PC-3 (cell line): ENCODE results near the gene SNRNP200. TPM values are rescaled to one million over a fixed set of nuclear protein-coding genes. Genes with fewer than 3 reads are reported as not detected.

Experiments used
- ATAC-seq: fragments of 200-7000 bp; cut with Tn5 transposase; 2 replicates; pipeline ENCODE4 v1.9.1; 2020; ENCODE audit warnings: mild to moderate bottlenecking, moderate library complexity
- BruUV-seq: library from RNA; stranded (reverse); fragments of 400-500 nt; replicated peaks from 2 replicates; lab custom pipeline; 2021; lab: Mats Ljungman, UMichigan
- CTCF ChIA-PET: fragments of 300-600 bp; sonication (Branson Sonifier 250); formaldehyde crosslinking; loops from one replicate; lab custom pipeline; 2022; ENCODE audit warnings: antibody characterized with exemption; lab: Charles Lee
- POLR2A ChIA-PET: fragments of 300-600 bp; sonication (Branson Sonifier 250); formaldehyde crosslinking; loops from one replicate; lab custom pipeline; 2022; ENCODE audit warnings: antibody characterized with exemption; ENCODE audit not compliant: unreplicated experiment; lab: Charles Lee
- DNase-seq: peaks from one replicate; pipeline ENCODE4 v3.0.0-alpha.2; 2015
- H2AFZ ChIP-seq: fragments of 300-600 bp; sonication (generic); 2 replicates; pipeline ENCODE4 v1.6.0; 2016; ENCODE audit warnings: antibody characterized with exemption, low read length
- H3F3A ChIP-seq: fragments of 300-600 bp; sonication (generic); one replicate; pipeline ENCODE4 v1.6.0; 2017; ENCODE audit warnings: antibody characterized with exemption, low read length, control low read depth, mild to moderate bottlenecking; ENCODE audit not compliant: unreplicated experiment
- H3K27ac ChIP-seq: fragments of 300-600 bp; sonication (generic); 2 replicates; pipeline ENCODE4 v1.5.1; 2016; ENCODE audit warnings: mild to moderate bottlenecking, low read length
- H3K27me3 ChIP-seq: fragments of 300-600 bp; sonication (generic); 2 replicates; pipeline ENCODE4 v1.6.1; 2016; ENCODE audit warnings: low read length, mixed read lengths
- H3K36me3 ChIP-seq: fragments of 300-600 bp; sonication (generic); 2 replicates; pipeline ENCODE4 v1.6.1; 2016; ENCODE audit warnings: low read depth, mixed run types, low read length, mixed read lengths
- H3K4me1 ChIP-seq: fragments of 300-600 bp; sonication (generic); 2 replicates; pipeline ENCODE4 v1.5.1; 2016; ENCODE audit warnings: low read length; ENCODE audit not compliant: insufficient read depth
- H3K4me2 ChIP-seq: fragments of 300-600 bp; sonication (generic); 2 replicates; pipeline ENCODE4 v1.6.0; 2016; ENCODE audit warnings: low read length
- H3K4me3 ChIP-seq: fragments of 300-600 bp; sonication (generic); 2 replicates; pipeline ENCODE4 v1.5.1; 2016; ENCODE audit warnings: mild to moderate bottlenecking, low read length, mixed read lengths
- H3K79me2 ChIP-seq: fragments of 300-600 bp; sonication (generic); 2 replicates; pipeline ENCODE4 v1.6.1; 2017; ENCODE audit warnings: low read length, mixed read lengths
- H3K9ac ChIP-seq: fragments of 300-600 bp; sonication (generic); 2 replicates; pipeline ENCODE4 v1.6.0; 2016; ENCODE audit warnings: mild to moderate bottlenecking, low read length
- H3K9me2 ChIP-seq: fragments of 300-600 bp; sonication (generic); replicated peaks from 2 replicates; pipeline ENCODE4 v1.6.1; 2016; ENCODE audit warnings: mixed run types, low read length, mixed read lengths
- H3K9me3 ChIP-seq: fragments of 300-600 bp; sonication (generic); 2 replicates; pipeline ENCODE4 v1.6.1; 2016; ENCODE audit warnings: low read length, mixed read lengths
- H4K20me1 ChIP-seq: fragments of 300-600 bp; sonication (generic); 2 replicates; pipeline ENCODE4 v1.6.1; 2016; ENCODE audit warnings: low read length, mixed read lengths
- EZH2 ChIP-seq: fragments of 300-600 bp; sonication (generic); IDR thresholded peaks from one replicate; pipeline ENCODE4 v1.6.1; 2017; ENCODE audit warnings: antibody characterized with exemption, mild to moderate bottlenecking, low read length; ENCODE audit not compliant: unreplicated experiment
- EZH2phosphoT487 ChIP-seq: fragments of 300-600 bp; sonication (generic); IDR thresholded peaks from 2 replicates; pipeline ENCODE4 v1.6.1; 2018; ENCODE audit warnings: mild to moderate bottlenecking, antibody characterized with exemption, low read length, borderline replicate concordance
- intact Hi-C: fragments of 100-400 bp; cut with micrococcal nuclease; formaldehyde crosslinking; loops from 2 replicates; pipeline ENCODE4 v1.9.0; 2023
- total RNA-seq: library from RNA; depleted of rRNA; stranded (reverse); fragments of >200 nt; gene quantifications from 2 replicates; pipeline ENCODE4 v1.2.3, GENCODE V29; 2014
- TF ChIP-seq, protein P1 (sequence below): fragments of 300-600 bp; sonication (generic); conservative IDR thresholded peaks from 2 replicates; pipeline ENCODE4 v1.5.1; 2017; ENCODE audit warnings: antibody characterized with exemption, low read depth, mild to moderate bottlenecking, low read length

SNRNP200 gene
- total RNA-seq, 1 experiment from 2014 or later, result 77.8 TPM

DNA sequence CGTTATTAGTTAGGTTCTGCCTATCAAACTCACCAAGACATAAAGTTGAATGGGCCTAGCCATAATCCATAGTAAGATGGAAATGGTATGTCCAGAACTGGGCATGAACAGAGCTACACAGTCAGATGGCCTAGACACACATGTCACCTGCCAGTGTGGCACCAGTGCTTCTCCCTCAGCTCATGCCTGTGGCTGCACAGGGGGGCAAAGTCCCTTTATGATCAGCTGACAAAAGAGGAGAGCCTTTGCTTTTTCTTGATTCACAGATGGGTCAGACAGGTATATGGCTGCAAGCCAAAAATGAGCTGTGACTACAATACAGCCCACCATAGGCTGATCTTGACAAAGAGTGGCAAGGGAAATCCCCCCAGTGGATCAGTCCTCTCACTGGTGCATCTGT is 68.5 kb downstream of the SNRNP200 start:
- POLR2A ChIA-PET, result interaction anchor here (0.6 kb wide), 1 partner anchor 99 kb away, joined by 3 read pairs; no protein-coding TSS in a partner anchor
- no peaks in the 10 kb centered on the region for H3K79me2 ChIP-seq
- H3K9me2 ChIP-seq, result no peaks in the 10 kb centered on the region
- no peak overlapping the region for H2AFZ ChIP-seq
- no TSS peak for BruUV-seq
- H3K9ac ChIP-seq, result no peak overlapping the region
- H3K4me2 ChIP-seq, result no peak overlapping the region
- no peak overlapping the region for H3K27ac ChIP-seq
- CTCF ChIA-PET, result no interaction called here
- intact Hi-C loops, result no loop called here
- H3K9me3 ChIP-seq, result no peaks in the 10 kb centered on the region
- H3K4me3 ChIP-seq, result no peak overlapping the region
- no peaks in the 10 kb centered on the region for H3F3A ChIP-seq
- H4K20me1 ChIP-seq, result no peaks in the 10 kb centered on the region
- no peaks in the 10 kb centered on the region for H3K27me3 ChIP-seq
- ATAC-seq (no peak), DNase-seq (no peak)
- H3K4me1 ChIP-seq, result peaks cover 1% of the 10 kb centered on the region; the same call in 1 of the 2 replicates
- TF ChIP-seq EZH2phosphoT487 (no peak), EZH2 (no peak)
- TF ChIP-seq, protein P1, sequence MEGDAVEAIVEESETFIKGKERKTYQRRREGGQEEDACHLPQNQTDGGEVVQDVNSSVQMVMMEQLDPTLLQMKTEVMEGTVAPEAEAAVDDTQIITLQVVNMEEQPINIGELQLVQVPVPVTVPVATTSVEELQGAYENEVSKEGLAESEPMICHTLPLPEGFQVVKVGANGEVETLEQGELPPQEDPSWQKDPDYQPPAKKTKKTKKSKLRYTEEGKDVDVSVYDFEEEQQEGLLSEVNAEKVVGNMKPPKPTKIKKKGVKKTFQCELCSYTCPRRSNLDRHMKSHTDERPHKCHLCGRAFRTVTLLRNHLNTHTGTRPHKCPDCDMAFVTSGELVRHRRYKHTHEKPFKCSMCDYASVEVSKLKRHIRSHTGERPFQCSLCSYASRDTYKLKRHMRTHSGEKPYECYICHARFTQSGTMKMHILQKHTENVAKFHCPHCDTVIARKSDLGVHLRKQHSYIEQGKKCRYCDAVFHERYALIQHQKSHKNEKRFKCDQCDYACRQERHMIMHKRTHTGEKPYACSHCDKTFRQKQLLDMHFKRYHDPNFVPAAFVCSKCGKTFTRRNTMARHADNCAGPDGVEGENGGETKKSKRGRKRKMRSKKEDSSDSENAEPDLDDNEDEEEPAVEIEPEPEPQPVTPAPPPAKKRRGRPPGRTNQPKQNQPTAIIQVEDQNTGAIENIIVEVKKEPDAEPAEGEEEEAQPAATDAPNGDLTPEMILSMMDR, result no peak
- H3K36me3 ChIP-seq, result no peaks in the 10 kb centered on the region

DNA sequence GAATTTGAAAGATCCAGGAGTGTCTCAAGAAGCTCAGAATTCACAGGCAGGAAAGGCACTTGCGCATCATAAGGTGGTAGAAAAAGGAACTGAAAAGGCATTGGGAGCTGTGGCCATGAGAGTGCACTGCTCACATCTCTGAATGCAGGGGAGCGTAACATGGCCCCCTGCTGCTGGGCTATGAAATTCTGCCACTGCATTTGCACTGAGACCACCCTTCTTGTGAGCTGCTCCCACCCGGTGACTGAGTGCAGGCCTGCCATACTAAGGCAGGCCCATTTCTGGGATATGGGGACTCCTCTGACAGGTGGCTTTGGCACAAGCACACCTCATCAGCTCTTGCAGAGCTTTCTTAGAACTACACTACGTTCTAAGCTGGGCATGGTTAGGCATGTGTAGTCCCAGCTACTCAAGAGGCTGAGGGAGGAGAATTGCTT is 71.4 kb downstream of the SNRNP200 start:
- H3K27ac ChIP-seq, result no peak overlapping the region
- BruUV-seq, result no TSS peak
- DNase-seq (no peak), ATAC-seq (no peak)
- ChIA-PET CTCF (no interaction called here), POLR2A (no interaction called here)
- no peaks in the 10 kb centered on the region for H3K9me2 ChIP-seq
- H3K9ac ChIP-seq, result no peak overlapping the region
- H3F3A ChIP-seq, result no peaks in the 10 kb centered on the region
- H3K4me2 ChIP-seq, result no peak overlapping the region
- no peaks in the 10 kb centered on the region for H3K36me3 ChIP-seq
- no peak overlapping the region for H3K4me3 ChIP-seq
- no peaks in the 10 kb centered on the region for H3K9me3 ChIP-seq
- intact Hi-C loops, result no loop called here
- no peaks in the 10 kb centered on the region for H3K27me3 ChIP-seq
- no peaks in the 10 kb centered on the region for H3K79me2 ChIP-seq
- H2AFZ ChIP-seq, result no peak overlapping the region
- no peaks in the 10 kb centered on the region for H3K4me1 ChIP-seq
- TF ChIP-seq, protein P1, result no peak
- no peak for TF ChIP-seq EZH2phosphoT487
- no peak for TF ChIP-seq EZH2
- H4K20me1 ChIP-seq, result no peaks in the 10 kb centered on the region

DNA sequence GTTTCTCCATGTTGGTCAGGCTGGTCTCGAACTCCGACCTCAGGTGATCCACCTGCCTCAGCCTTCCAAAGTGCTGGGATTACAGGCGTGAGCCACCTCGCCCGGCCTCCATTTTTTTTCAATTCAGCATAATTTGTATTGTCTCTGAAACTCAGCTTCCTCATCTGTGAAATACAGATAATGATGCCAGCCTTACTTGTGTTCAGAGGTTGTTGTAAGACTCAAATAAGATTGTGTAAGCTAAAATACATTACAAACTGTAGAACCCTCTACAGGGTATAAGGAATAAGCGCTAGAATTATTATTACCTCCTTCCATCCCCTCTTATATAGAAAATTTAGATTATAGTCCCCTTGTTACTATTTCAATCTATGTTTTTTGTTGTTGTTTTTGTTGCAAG is 71.9 kb downstream of the SNRNP200 start:
- Histone ChIP-seq H3K79me2 (no peaks in the 10 kb centered on the region), H3K9ac (no peak overlapping the region), H2AFZ (no peak overlapping the region), H3K4me2 (no peak overlapping the region), H3K9me2 (no peaks in the 10 kb centered on the region), H3K9me3 (no peaks in the 10 kb centered on the region), H3K27me3 (no peaks in the 10 kb centered on the region), H3K4me3 (no peak overlapping the region), H4K20me1 (no peaks in the 10 kb centered on the region), H3F3A (no peaks in the 10 kb centered on the region), H3K36me3 (no peaks in the 10 kb centered on the region), H3K4me1 (no peaks in the 10 kb centered on the region), H3K27ac (no peak overlapping the region)
- intact Hi-C loops, result no loop called here
- ATAC-seq (no peak), DNase-seq (no peak)
- ChIA-PET CTCF (no interaction called here), POLR2A (interaction anchor here (0.5 kb wide), 1 partner anchor 44 kb away, joined by 7 read pairs; no protein-coding TSS in a partner anchor)
- TF ChIP-seq, protein P1, result no peak
- no peak for TF ChIP-seq EZH2
- no peak for TF ChIP-seq EZH2phosphoT487
- no TSS peak for BruUV-seq
